Activated CD4-positive, alpha-beta T cell treated with anti-CD3 and anti-CD28 coated beads for 36 hours (primary cell): ENCODE results near the gene SORBS1. TPM values are rescaled to one million over a fixed set of nuclear protein-coding genes. Genes with fewer than 3 reads are reported as not detected.

Experiments
- ATAC-seq: fragments of 200-7000 bp; cut with Tn5 transposase; one replicate; pipeline ENCODE4 v1.10.0; 2021; ENCODE audit warnings: mild to moderate bottlenecking, moderate library complexity
- CTCF ChIA-PET: fragments of 350-600 bp; sonication (Branson Sonifier 250); formaldehyde crosslinking; loops from one replicate; lab custom pipeline; 2021; ENCODE audit warnings: antibody characterized with exemption; lab: Charles Lee
- POLR2A ChIA-PET: fragments of 350-600 bp; sonication (Branson Sonifier 250); formaldehyde crosslinking; loops from one replicate; lab custom pipeline; 2021; ENCODE audit warnings: antibody characterized with exemption, inconsistent platforms; lab: Charles Lee
- DNase-seq: peaks from one replicate; pipeline ENCODE4 v3.0.0-alpha.2; 2020
- H3K27ac Mint-ChIP-seq: one replicate; pipeline ENCODE4 v1.8.0; 2021; ENCODE audit warnings: mixed read lengths
- H3K27me3 Mint-ChIP-seq: one replicate; pipeline ENCODE4 v1.8.0; 2021; ENCODE audit warnings: mixed read lengths
- H3K36me3 Mint-ChIP-seq: one replicate; pipeline ENCODE4 v1.8.0; 2021; ENCODE audit warnings: low read depth, mixed read lengths
- H3K4me1 Mint-ChIP-seq: one replicate; pipeline ENCODE4 v1.8.0; 2021; ENCODE audit warnings: mixed read lengths
- H3K4me3 Mint-ChIP-seq: one replicate; pipeline ENCODE4 v1.8.0; 2021; ENCODE audit warnings: mild to moderate bottlenecking, moderate library complexity, mixed read lengths
- H3K9me3 Mint-ChIP-seq: one replicate; pipeline ENCODE4 v1.8.0; 2021; ENCODE audit warnings: low read depth, mixed read lengths
- intact Hi-C, 2 experiments: fragments of 100-400 bp; cut with DNase I in 1 of 2; cut with micrococcal nuclease in 1 of 2; formaldehyde crosslinking; loops; one replicate each; pipeline versions ENCODE4 v1.14.2 to v1.15.1; 2022 to 2024; cut with DNase I, micrococcal nuclease
- total RNA-seq, 2 experiments: library from RNA; stranded (reverse); gene quantifications; one replicate each; pipeline ENCODE4 v1.2.3, GENCODE V29; 2021

Gene SORBS1
- total RNA-seq, 2 experiments from 2014 or later = 0.69 to 1.0 TPM

- intact Hi-C loops = no loop called here
- ChIA-PET POLR2A (no interaction called here), CTCF (interaction anchor here (1.1 to 1.4 kb wide), 3 partner anchors 108 to 218 kb away, joined by 3 to 4 read pairs (median 3); no protein-coding TSS in a partner anchor)
- Mint-ChIP-seq H3K27ac (no peak overlapping the region), H3K4me1 (no peaks in the 10 kb centered on the region), H3K9me3 (no peaks in the 10 kb centered on the region), H3K4me3 (no peak overlapping the region), H3K27me3 (peaks cover 22% of the 10 kb centered on the region), H3K36me3 (no peaks in the 10 kb centered on the region)
- no peak for DNase-seq
- ATAC-seq = no peak
Measured at GRCh38 chr10:95579835-95580535, 18.8 kb upstream of the SORBS1 start.

- intact Hi-C loops = no loop called here
- ATAC-seq (no peak), DNase-seq (no peak)
- POLR2A ChIA-PET = no interaction called here
- CTCF ChIA-PET = interaction anchor here (1.2 kb wide), 1 partner anchor 146 kb away, joined by 3 read pairs; no protein-coding TSS in a partner anchor
- Mint-ChIP-seq H3K27me3 (peaks cover 23% of the 10 kb centered on the region), H3K4me1 (no peaks in the 10 kb centered on the region), H3K36me3 (no peaks in the 10 kb centered on the region), H3K27ac (no peak overlapping the region), H3K9me3 (no peaks in the 10 kb centered on the region), H3K4me3 (no peak overlapping the region)
Measured at GRCh38 chr10:95579292-95579691, 18.1 kb upstream of the SORBS1 start.

GRCh38 chr10:95578619-95579018, 17.4 kb upstream of the SORBS1 start:
- ChIA-PET POLR2A (no interaction called here), CTCF (no interaction called here)
- ATAC-seq (no peak), DNase-seq (no peak)
- no peaks in the 10 kb centered on the region for H3K9me3 Mint-ChIP-seq
- H3K4me3 Mint-ChIP-seq = no peak overlapping the region
- no peaks in the 10 kb centered on the region for H3K4me1 Mint-ChIP-seq
- H3K27ac Mint-ChIP-seq = no peak overlapping the region
- intact Hi-C loops = no loop called here
- H3K27me3 Mint-ChIP-seq = peaks cover 28% of the 10 kb centered on the region
- H3K36me3 Mint-ChIP-seq = no peaks in the 10 kb centered on the region

- Mint-ChIP-seq H3K4me3 (no peak overlapping the region), H3K27me3 (peaks cover 17% of the 10 kb centered on the region), H3K4me1 (no peaks in the 10 kb centered on the region), H3K36me3 (no peaks in the 10 kb centered on the region), H3K27ac (no peak overlapping the region), H3K9me3 (no peaks in the 10 kb centered on the region)
- ChIA-PET POLR2A (no interaction called here), CTCF (no interaction called here)
- no peak for ATAC-seq
- intact Hi-C loops = no loop called here
- no peak for DNase-seq
Measured at GRCh38 chr10:95574649-95575365, 13.6 kb upstream of the SORBS1 start.

- ATAC-seq (no peak), DNase-seq (no peak)
- no peak overlapping the region for H3K27ac Mint-ChIP-seq
- intact Hi-C loops = no loop called here
- H3K36me3 Mint-ChIP-seq = no peaks in the 10 kb centered on the region
- no peaks in the 10 kb centered on the region for H3K9me3 Mint-ChIP-seq
- POLR2A ChIA-PET = no interaction called here
- H3K27me3 Mint-ChIP-seq = peaks cover 16% of the 10 kb centered on the region
- CTCF ChIA-PET = no interaction called here
- H3K4me3 Mint-ChIP-seq = no peak overlapping the region
- no peaks in the 10 kb centered on the region for H3K4me1 Mint-ChIP-seq
Measured at GRCh38 chr10:95573964-95574604, 12.9 kb upstream of the SORBS1 start.

GRCh38 chr10:95573527-95573926, 12.4 kb upstream of the SORBS1 start:
- ATAC-seq (no peak), DNase-seq (no peak)
- Mint-ChIP-seq H3K36me3 (no peaks in the 10 kb centered on the region), H3K4me3 (no peak overlapping the region), H3K4me1 (no peaks in the 10 kb centered on the region), H3K9me3 (no peaks in the 10 kb centered on the region), H3K27ac (no peak overlapping the region), H3K27me3 (peaks cover 12% of the 10 kb centered on the region)
- CTCF ChIA-PET = no interaction called here
- intact Hi-C loops = no loop called here
- POLR2A ChIA-PET = no interaction called here

GRCh38 chr10:95572131-95572820, 11.1 kb upstream of the SORBS1 start:
- ChIA-PET POLR2A (no interaction called here), CTCF (interaction anchor here (0.7 kb wide), 1 partner anchor 185 kb away, joined by 3 read pairs; no protein-coding TSS in a partner anchor)
- H3K4me1 Mint-ChIP-seq = no peaks in the 10 kb centered on the region
- ATAC-seq (no peak), DNase-seq (no peak)
- H3K9me3 Mint-ChIP-seq = no peaks in the 10 kb centered on the region
- H3K27me3 Mint-ChIP-seq = peaks cover 12% of the 10 kb centered on the region
- no peak overlapping the region for H3K4me3 Mint-ChIP-seq
- intact Hi-C loops = no loop called here
- H3K27ac Mint-ChIP-seq = no peak overlapping the region
- H3K36me3 Mint-ChIP-seq = no peaks in the 10 kb centered on the region

GRCh38 chr10:95571390-95571789, 10.2 kb upstream of the SORBS1 start:
- POLR2A ChIA-PET = no interaction called here
- DNase-seq (no peak), ATAC-seq (no peak)
- no peaks in the 10 kb centered on the region for H3K9me3 Mint-ChIP-seq
- CTCF ChIA-PET = interaction anchor here (0.6 to 0.7 kb wide), 2 partner anchors 69 to 91 kb away, joined by 4 to 5 read pairs; no protein-coding TSS in a partner anchor
- H3K27me3 Mint-ChIP-seq = peaks cover 12% of the 10 kb centered on the region
- no peak overlapping the region for H3K27ac Mint-ChIP-seq
- intact Hi-C loops = no loop called here
- no peaks in the 10 kb centered on the region for H3K4me1 Mint-ChIP-seq
- no peak overlapping the region for H3K4me3 Mint-ChIP-seq
- no peaks in the 10 kb centered on the region for H3K36me3 Mint-ChIP-seq

- DNase-seq (no peak), ATAC-seq (no peak)
- H3K4me1 Mint-ChIP-seq = no peaks in the 10 kb centered on the region
- no peak overlapping the region for H3K4me3 Mint-ChIP-seq
- H3K36me3 Mint-ChIP-seq = no peaks in the 10 kb centered on the region
- H3K27ac Mint-ChIP-seq = no peak overlapping the region
- POLR2A ChIA-PET = no interaction called here
- H3K27me3 Mint-ChIP-seq = peaks cover 9% of the 10 kb centered on the region
- no peaks in the 10 kb centered on the region for H3K9me3 Mint-ChIP-seq
- CTCF ChIA-PET = no interaction called here
- intact Hi-C loops = no loop called here
Measured at GRCh38 chr10:95569368-95569767, 8.2 kb upstream of the SORBS1 start.

GRCh38 chr10:95567903-95568630, 6.9 kb upstream of the SORBS1 start:
- H3K9me3 Mint-ChIP-seq = no peaks in the 10 kb centered on the region
- no peak overlapping the region for H3K27ac Mint-ChIP-seq
- POLR2A ChIA-PET = no interaction called here
- no peaks in the 10 kb centered on the region for H3K27me3 Mint-ChIP-seq
- no peak overlapping the region for H3K4me3 Mint-ChIP-seq
- H3K36me3 Mint-ChIP-seq = no peaks in the 10 kb centered on the region
- no peak for DNase-seq
- H3K4me1 Mint-ChIP-seq = no peaks in the 10 kb centered on the region
- intact Hi-C loops = no loop called here
- CTCF ChIA-PET = no interaction called here
- ATAC-seq = no peak

GRCh38 chr10:95566136-95566535, 5.0 kb upstream of the SORBS1 start:
- CTCF ChIA-PET = no interaction called here
- DNase-seq (no peak), ATAC-seq (no peak)
- Mint-ChIP-seq H3K36me3 (no peaks in the 10 kb centered on the region), H3K9me3 (no peaks in the 10 kb centered on the region), H3K4me1 (peaks cover 4% of the 10 kb centered on the region), H3K4me3 (no peak overlapping the region), H3K27ac (no peak overlapping the region), H3K27me3 (no peaks in the 10 kb centered on the region)
- intact Hi-C loops = no loop called here
- POLR2A ChIA-PET = no interaction called here
